NCI-H128 (cell line): ENCODE measurements around the gene CTU2.
"Not testable (repeated sequence)": the region's sequence is repeated elsewhere in the genome, so short reads cannot be mapped to it uniquely, and the experiment has no call there.

Experiments
- DNase-seq: peaks from one replicate; lab custom pipeline; 2025; ENCODE audit not compliant: unreplicated experiment; lab: John Stamatoyannopoulos, UW

The CTU2 gene

GRCh38 chr16:88706229-88706964 is at the start of gene CTU2, which contains the start of gene RNF166:
CTU2 (plus strand) TSS chr16:88706503; CDS start chr16:88706531, 28 bp downstream.
RNF166 (minus strand) TSS chr16:88706408; CDS start chr16:88706325, 83 bp downstream.
- peak; percentile 29 for DNase-seq

GRCh38 chr16:88657371-88657770 is 48.9 kb upstream of the CTU2 start:
- DNase-seq, result no peak

DNA sequence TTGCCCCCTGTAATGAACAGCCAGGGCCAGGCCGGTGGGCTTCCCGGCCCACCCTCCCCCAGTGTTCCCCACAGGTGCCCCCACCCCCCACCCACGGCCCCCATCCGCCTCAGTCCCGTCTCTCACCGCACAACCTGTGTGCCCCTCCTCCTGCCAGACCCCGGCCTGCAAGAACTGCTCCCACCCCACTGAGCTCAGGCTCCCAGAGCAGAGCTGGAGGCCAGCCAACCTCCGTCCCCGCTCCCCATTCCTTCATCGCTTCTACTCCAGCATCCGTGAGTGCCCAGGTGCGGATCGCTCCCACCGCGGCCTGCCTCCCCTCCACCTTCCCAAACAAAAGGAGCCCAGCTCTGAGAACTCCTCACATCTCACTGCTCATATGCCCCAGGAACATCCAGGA is 47.6 kb upstream of the CTU2 start:
- no peak for DNase-seq

DNA sequence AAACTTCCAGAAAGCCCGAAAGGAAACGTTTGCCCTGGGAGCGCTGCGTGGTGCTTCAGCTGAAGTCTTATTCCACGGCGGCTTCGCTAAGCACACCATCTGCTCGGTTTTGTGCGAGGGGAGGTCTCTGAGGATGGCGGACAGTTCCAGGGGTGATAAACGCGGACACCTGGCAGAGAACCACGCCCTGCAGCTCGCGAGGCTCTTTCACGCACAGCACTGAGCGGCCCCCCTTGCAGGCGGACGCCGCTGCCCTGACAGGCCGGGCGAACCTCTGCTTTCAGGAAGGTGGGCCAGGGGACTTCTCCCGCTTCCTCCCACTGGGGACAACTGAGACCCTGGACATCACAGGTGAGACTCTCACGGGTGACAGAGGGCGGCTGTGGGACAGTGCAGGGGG is 47.1 kb upstream of the CTU2 start:
- no peak for DNase-seq

- DNase-seq, result no peak
These were observed 44.8 kb upstream of the CTU2 start for GRCh38 chr16:88661468-88661867.

GRCh38 chr16:88662222-88662842 is 44.0 kb upstream of the CTU2 start:
- no peak for DNase-seq

- DNase-seq, result peak; percentile 89
These were observed 43.3 kb upstream of the CTU2 start, which contains the start of gene MVD for GRCh38 chr16:88662843-88663606. MVD (minus strand) TSS chr16:88663091; CDS start chr16:88663080, 11 bp downstream.

DNA sequence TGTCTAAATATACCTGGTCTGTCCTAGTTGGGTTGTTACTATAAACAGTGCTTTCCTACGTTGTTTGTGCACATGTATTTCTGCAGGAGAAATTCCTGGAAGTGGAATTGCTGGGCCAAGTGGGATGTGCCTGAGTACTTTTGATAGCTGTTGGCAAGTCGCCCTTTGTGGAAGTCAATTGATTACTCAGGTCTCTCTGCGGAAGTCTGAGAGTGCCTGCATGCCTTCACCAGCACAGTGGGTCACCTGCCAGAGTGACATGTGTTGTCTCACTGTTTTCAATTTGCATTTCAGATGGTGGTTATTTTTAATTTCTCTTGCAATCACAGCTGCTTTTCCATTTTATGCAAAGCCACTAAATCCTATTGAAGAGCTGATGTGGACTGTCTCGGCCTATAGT is 41.2 kb upstream of the CTU2 start:
- DNase-seq, result no peak

DNA sequence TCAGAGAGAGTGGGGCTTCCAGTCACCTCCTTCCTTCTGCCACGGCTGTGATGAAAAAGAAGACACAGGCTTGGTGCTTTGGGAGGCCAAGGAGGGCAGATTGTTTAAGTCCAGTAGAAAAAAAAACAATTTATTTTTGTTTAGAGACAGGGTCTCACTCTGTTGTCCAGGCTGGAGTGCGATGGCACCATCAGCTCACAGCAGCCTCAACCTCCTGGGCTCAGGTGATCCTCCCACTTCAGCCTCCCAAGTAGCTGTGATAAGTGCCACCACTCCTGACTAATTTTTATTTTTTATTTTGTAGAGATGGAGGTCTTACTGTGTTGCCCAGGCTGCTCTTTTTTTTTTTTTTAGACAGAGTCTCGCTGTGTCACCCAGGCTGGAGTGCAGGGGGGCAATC is 40.7 kb upstream of the CTU2 start:
- DNase-seq, result no peak

GRCh38 chr16:88667461-88667860 is 38.8 kb upstream of the CTU2 start:
- DNase-seq, result no peak

DNA sequence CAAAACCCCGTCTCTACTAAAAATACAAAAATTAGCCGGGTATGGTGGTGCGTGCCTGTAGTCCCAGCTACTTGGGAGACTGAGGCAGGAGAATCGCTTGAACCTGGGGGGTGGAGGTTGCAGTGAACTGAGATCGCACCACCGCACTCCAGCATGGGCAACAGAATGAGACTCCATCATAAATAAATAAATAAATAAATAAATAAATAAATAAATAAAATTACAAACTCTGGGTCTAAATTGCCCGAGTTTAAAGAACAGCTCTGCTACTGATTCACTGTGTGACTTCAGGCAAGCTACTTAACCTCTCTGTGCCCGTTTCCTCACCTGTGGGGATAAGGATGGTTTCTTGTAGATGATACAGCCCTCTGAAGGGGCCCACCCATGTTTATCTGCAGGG is 36.8 kb upstream of the CTU2 start:
- not testable (repeated sequence) for DNase-seq

DNA sequence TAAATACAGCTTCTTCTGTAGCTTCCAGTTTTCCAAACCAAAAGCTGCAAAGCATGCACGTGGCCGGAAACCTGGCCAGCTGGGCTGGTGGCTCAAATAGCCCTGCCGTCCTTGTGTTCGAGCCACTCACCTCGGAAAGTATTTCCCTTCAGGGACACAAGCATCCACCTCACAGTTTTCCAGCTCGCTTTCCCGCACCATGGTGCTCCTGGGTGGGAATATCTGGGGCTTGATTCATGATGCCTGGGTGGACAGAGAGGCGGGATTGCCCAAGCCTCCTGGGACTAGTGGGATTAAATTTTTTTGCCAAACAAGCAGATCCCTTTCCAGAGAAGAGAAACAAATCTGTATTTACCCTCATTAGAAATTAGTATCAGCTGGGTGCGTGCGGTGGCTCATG is 36.3 kb upstream of the CTU2 start:
- no peak for DNase-seq

DNA sequence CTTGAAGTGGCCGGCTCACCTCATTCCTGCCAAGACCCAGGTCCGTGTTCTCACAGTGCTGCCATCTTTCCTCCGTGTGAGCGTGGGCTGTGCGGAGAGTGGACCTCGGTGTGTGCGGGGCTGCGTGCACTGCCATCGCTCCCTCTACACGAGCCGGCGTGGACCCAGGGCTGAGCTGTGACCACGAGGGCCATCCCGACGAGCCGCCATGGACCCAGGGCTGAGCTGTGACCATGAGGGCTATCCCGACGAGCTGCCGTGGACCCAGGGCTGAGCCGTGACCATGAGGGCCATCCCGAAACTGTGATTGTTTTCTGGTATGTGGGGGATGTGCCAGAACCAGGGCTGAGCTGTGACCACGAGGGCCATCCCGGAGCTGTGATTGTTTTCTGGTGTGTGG is 34.5 kb upstream of the CTU2 start:
- no peak for DNase-seq

GRCh38 chr16:88672776-88673175 is 33.5 kb upstream of the CTU2 start:
- no peak for DNase-seq

- DNase-seq, result no peak
These were observed 32.5 kb upstream of the CTU2 start for GRCh38 chr16:88673716-88674379.

GRCh38 chr16:88676502-88677242 is 29.6 kb upstream of the CTU2 start:
- no peak for DNase-seq

- DNase-seq, result no peak
These were observed 28.6 kb upstream of the CTU2 start for GRCh38 chr16:88677721-88678120.

GRCh38 chr16:88678224-88678979 is 27.9 kb upstream of the CTU2 start:
- no peak for DNase-seq

DNA sequence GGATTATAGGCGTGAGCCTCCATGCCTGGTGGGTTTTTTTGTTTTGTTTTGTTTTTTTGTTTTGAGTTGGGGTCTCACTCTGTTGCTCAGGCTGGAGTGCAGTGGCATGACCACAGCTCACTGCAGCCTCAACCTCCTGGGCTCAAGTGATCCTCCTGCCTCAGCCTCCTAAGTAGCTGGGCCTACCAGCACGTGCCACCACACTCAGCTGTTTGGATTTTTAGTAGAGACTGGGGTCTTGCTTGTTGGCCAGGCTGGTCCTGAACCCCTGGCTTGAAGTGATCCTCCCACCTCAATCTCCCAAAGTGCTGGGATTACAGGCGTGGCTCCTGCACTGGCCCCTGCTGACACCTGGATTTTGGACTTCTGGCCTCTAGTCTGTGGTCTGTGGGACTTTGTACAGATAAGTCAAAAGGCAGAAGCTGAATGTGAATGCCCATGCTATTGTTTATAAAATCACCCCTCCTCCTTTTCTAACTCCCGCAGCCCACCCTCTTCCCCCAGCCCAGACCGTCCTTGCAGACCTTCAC is 25.7 kb upstream of the CTU2 start:
- no peak for DNase-seq
